Glomerular visceral epithelial cell (primary cell): Measurements from ENCODE around the gene PFN4.
"Not testable (repeated sequence)": the region's sequence is repeated elsewhere in the genome, so short reads cannot be mapped to it uniquely, and the experiment has no call there.

ENCODE experiments used
- DNase-seq: peaks from one replicate; pipeline ENCODE4 v3.0.0-alpha.2; 2016; ENCODE audit errors: extremely low spot score

PFN4 gene, protein sequence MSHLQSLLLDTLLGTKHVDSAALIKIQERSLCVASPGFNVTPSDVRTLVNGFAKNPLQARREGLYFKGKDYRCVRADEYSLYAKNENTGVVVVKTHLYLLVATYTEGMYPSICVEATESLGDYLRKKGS

DNA sequence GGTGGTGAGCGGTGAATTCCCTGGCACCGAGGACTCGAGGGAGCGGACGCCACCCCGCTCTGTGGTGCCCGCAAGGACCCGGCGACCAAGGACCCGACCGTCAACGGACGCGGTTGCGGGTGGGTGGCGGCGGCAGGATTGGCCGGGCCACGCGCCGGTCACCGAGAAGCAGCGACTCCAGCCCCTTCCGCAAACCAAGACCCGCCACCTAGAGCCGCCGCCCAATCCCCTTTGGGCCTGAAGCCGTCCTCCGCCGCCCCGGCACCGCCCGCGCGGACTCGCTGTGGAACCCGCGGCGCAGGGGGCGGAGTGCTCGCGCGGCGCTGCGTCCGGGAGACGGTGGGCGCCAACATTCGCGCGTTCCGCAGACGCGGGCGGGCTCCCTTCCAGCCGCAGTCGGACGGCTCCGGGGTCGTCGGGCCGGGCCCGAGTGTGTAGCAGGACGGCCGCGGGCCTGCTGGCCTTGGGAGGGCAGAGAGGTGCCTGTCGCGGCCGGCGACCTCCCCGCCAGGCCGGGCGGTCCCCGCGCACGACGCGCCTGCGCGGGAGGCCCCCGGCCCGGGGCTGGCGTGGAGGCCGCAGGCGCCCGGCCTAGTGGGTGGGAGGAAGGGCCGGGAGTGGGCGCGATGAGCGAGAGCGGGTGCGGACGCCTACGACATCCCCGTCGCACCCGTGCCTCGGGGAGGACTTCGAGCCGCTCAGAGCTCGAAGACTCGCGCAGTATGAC lies at the start of gene PFN4, which contains the start of gene FAM228B:
Gene PFN4, minus strand, starts transcription at position 140 of the 727 bp plus-strand sequence. CDS start 799 bp downstream, outside the sequence.
Gene FAM228B, plus strand, starts transcription at position 275 of the 727 bp plus-strand sequence. CDS start 893 bp downstream, outside the sequence.
- DNase-seq: peak; percentile 83

DNA sequence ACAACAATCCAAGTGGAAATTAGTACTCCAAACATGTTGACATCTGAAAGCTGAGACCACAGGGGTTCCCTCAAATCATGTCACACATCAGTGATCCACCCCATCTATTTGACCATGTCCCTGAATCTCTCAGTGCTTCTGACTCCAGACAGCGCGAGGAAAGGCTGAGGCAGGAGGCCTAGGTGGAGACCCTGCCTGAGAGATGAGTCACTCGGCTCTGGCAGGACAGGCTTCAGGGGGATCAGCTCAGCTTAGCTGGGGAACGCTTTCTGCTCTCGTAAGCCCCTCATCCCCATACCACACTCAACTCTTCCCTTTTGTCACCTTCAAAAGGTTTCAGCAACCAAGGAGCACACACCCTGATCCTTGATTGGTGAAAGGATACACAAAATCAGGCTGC lies 45.9 kb upstream of the PFN4 start:
- no peak for DNase-seq

DNA sequence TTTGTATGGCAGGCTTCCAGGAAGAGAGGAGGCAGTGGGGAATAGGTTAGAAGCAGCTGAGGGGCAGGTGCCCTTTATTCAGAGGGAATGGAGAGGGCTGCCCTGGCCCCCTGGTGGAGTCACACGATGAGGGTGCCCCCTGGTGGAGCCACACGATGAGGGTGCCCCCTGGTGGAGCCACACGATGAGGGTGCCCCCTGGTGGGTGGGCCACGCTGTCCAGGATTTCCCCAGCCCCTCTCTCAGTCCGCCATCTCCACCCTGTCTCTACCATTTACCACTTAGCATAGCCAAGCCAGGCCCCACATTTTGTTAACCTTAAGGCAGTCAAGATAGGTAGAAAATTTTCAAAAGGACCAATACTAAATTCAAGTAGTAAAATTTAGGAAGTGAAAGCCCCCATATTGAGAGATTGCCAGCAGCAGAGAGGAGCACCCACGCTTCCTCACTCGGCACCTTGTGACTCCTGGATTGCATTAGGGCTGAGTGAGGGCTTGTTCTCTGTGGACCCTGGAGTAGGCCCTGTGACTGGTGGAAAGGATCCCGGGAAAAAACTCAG lies 41.4 kb upstream of the PFN4 start:
- DNase-seq: peak; percentile 10

DNA sequence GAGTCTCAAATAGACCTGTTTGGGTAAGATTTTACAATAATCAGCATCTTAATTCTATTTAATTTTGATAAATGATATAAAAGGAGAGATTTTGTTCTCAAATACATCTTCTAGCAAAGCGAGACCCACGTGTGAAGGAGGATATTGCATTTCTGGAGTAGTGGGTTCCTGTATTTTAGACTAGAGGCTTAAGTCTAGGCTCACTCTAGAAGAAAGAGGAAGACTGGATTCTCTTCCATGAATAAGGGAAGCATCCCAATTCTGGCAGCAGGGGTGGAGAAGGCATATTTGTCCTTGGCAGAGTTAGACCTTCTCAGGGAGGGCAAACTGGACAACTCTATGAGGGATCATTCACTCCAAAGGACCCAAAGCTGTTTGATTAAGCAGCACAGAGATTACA lies 40.5 kb upstream of the PFN4 start:
- DNase-seq: no peak

DNA sequence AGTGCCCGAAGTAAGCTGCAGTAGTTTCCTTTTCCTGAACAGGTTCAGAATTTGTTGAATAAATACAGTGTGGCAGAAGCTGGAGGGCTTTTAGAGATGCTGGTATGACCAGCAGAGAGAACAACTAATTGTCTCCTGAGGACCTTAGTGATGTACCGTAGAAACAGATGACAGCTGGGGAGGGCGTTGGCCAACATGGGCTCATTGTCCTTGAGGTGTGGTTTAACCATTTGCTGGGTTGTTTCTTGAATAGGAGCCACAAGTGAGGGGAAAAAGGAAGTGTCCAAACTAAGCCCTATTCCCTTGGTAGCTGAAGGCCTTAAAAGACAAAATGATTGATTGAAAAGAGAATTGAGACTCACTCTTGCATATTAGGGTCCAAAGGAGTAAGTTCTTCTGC lies 40.1 kb upstream of the PFN4 start:
- no peak for DNase-seq

DNA sequence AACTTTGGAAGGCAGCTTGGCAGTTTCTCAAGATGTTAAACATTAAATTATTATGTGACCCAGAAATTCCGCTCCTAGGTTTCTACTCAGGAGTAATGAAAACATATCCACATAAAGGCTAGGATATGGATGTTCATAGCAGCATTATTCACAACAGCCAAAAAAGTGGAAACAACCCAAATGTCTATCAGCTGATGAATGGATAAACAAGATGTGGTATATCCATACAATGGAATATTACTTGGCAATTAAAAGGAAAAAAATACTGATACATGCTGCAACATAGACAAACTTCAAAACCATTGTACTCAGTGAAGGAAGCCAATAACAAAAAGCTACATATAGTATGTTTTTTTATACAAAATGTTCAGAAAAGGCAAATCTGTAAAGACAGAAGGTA lies 39.4 kb upstream of the PFN4 start:
- DNase-seq: no peak

DNA sequence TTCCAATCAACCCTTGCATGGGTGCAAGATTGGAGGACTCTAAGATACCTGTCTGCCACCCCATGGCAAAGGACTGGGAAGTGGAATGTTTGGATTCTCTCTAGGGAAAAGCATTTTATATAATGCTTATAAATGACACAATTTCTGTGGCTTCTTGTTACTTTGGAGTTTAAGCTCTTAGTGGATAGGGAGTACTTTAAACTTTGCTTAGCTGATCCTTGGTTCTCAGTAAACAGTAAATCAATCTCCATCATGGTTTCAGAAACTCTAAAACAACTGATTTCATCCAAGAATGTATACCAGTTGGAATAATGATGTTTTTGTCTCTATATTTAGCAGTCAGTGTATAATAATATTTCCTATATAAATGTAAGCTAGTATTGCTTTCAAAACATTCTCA lies 37.6 kb upstream of the PFN4 start:
- DNase-seq: no peak

DNA sequence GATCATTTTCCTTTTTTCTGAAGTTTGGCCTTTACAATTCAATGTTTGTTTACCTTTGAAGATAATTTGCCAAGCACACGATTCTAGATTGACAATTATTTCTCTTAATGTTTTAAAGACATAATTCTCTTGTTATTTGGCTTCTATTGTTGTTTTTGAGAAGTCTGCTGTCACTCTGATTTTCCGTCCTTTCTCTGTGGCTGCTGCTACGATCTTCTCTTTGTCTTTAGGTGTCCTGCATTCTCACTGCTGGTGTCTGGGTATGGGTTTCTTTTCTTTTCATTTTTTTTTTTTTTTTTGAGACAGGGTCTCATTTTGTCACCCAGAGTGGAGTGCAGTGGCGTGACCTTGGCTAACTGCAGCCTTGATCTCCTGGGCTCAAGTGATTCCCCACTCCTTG lies 36.6 kb upstream of the PFN4 start:
- no peak for DNase-seq

DNA sequence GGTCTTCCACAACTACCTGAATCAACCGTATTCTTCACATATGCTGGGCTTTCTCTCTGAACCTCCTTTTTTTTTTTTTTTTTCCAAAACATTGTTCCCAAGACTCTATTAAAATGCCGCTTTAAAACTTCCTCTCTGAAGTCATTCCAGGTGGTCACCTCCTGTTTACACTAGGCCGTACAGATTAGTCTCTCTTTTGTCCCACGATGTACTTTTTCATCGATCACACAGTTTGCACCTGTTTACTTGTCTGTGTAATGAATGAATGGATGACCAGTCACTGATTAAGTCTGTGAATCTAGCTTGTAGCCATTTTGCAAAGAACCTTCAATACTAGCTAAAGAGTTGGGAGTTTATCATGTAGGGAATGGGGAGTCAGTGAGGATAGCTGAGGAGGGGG lies 35.0 kb upstream of the PFN4 start:
- DNase-seq: no peak

DNA sequence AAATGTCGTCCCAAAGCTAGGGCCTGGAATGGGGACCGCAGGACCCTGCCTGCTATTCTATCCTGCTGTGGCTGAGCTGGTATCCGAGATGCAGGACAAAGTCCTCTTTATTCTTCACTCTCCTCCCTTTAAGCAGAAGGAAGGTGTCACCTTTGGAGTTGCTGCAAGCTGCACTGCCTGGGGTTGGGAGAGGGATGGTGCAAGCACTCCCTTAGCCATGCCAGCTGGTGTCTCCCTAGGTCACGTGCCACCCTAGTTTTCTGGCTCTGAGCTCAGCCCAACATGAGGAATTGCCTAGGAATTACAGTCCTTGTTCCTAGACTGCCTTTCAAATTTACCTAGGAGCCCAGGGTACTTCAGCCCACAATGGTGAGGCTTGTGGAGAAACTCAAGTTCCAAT lies 30.3 kb upstream of the PFN4 start:
- DNase-seq: no peak

DNA sequence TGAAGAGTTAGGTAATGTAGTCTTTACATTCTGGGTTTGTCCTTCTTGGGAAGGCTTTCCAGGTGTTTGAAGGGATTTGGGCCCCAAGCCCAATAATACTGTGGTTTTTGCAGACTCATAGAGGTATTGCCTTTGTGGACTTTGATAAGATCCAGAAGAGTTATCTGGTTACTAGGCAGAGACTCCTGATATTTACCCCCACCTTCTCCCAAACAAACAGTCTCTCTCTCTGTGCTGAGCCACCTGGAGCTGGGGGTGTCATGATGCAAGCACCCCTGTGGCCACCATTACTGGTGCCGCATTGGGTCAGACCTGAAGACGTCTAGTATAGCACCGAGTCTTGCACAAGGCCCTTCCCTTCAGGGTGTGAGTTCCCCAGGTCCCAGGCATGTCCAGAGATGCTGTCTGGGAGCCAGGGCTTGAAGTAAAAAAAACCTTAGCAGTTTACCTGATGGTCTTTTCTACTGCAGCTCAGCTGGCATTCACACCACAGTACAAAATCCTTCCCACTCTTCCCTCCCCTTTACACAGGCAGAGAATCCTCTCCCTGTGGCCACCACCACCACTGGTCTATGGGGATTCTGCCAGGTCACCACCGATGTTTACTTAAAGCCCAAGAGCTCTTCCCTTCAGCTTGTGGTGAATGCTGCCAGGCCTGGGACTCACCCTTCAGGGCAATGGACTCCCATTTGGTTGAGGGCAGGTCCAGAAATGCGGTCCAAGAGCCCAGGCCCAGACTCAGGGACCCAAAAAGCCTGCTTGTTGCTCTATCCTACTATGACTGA lies 29.5 kb upstream of the PFN4 start:
- DNase-seq: no peak

DNA sequence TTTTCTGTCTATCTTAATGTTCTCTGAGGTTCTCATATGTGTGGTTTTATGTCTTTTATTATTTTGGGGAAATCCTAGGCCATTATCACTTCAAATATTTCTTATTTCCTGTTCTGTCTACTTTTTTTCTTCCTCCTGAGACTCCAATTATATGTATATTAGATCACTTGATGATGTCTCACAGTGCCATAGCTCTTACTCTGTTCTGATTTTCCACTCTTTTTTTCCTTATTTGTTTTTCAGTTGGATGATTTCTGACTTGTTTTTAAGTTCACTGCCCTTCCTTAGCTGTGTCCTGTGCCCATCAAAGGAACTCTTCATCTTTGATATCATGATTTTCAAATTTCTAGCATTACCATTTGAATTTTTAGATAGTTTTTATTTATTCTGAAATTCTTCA lies 24.2 kb upstream of the PFN4 start:
- DNase-seq: no peak

DNA sequence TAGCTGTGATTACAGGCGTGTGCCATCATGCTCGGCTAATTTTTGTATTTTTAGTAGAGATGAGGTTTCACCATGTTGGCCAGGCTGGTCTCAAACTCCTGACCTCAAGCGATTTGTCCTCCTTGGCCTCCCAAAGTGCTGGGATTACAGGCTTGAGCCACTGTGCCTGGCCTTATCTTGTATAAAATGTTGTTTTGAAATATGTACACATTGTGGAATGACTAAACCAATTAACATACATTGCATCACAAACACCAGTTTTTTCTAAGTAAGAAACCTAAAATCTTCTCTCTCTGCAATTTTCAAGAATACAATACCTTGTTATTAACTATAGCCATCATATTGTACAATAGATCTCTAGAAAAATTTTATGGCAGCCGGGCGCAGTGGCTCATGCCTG lies 17.2 kb upstream of the PFN4 start:
- not testable (repeated sequence) for DNase-seq

DNA sequence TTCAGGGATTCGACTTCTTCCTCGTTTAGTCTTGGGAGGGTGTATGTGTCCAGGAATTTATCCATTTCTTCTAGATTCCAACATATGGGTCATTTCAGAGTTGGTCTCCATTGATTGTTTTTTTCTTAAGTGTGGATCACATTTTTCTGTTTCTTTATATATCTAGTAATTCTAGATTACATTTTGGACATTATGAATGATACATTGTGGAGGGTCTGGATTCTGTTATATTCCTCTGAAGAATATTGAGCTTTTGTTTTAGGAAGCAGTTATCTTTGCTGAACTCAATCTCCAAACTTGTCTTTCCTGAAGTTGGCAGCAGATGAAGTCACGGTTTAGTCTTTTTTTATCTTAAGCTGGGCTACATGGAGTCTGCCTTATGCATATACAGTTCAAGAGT lies 9.4 kb upstream of the PFN4 start:
- no peak for DNase-seq

DNA sequence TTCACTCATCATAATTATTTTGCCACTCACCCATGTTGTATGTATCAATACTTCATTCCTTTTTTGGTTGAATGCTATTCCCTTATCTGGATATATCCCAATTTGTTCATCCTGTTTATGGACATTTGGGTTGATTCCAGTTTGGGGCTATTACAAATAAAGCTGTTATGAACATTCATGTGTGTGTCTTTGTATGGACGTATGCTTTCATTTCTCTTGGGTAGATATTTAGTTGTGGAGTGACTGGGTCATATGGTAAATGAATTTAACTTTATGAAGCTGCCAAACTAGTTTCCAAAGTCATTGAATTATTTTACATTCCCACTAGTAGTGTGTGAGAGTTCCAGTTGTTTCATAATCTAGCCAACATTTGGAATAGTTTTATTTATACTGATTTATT lies 2.8 kb upstream of the PFN4 start:
- no peak for DNase-seq

DNA sequence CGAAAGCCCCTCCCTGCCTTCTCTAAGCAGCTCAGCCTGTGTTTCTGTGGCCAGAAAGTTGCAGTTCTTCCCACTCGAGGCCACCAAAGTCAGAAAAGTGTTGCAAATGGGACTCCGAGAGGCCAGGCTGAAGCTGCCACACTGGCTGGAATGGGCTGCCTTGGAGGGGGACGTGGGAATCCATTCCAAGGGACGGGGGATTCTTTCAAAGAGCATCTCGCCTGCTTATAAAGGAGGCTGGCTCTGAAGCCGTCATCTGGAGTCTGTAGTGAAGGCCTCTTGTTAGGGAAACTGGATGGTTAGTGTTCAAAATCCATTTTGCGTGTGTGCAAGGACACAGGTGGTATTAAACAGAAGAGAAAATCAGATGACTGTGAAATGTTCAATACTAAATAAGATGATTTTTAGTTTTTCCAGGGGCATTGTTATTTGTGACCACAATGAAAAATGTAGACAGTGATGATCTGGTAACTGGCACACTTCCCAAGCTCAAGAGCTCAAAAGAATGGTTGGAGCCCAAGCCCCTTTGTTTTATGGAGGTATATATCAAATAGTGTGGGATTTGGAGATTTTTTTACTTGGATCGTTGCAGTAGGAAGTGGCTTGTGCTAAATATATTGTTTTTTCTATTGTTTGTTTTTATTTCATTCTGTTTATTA lies 917 bp upstream of the PFN4 start:
- peak; percentile 17 for DNase-seq

DNA sequence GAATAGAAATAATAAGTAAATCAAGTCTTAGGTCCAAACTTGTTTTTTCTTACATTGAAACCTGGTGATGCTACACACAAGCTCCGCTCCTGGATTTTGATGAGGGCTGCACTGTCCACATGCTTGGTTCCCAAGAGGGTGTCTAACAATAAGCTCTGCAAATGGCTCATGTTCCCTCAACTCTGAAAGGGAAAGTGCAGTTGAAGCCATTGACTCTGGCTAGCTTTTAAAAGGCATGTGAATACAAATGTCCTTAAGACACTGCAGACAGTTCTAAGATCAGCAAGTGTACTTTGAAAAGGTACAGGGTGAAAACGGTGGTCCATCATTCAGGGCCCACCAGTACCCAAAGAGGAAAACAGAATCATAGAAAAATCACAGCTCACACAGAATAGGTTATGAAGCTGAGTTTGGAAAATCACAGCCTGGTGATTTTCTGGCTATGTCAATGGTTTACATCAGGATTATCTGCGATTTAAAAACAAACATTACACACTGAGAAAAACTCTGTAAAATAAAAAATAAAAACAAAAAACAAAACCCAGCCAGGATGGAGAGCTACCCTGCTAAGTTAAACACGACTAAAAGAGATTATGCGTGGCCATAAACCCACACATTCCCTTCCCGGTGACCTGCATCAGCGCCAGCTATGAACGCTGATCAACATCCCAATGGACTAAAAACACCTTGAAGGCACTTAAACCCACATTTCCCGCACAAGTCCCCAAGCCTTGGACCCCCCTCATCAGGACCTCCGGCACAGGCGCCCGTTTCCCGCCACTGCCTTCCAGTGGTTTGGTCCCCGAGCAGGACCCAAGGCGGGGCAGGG lies 554 bp downstream of the PFN4 start:
- DNase-seq: no peak

DNA sequence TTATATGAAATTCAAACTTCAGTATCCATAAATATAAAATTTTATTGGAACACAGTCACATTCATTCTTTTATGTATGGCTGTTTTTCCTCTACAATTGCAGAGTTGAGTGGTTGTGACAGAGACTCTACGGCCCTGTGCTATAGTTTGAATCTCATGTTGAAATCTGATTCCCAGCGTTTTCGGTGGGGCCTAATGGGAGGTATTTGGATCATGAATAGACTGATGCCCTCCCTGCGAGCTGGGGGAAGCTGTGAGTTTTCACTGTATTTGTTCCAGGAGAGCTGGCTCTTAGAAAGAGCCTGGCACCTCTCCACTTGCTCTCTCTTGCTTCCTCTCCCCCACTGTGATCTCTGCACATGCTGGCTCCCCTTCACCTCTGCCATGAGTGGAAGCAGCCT lies 1.7 kb downstream of the PFN4 start:
- no peak for DNase-seq

DNA sequence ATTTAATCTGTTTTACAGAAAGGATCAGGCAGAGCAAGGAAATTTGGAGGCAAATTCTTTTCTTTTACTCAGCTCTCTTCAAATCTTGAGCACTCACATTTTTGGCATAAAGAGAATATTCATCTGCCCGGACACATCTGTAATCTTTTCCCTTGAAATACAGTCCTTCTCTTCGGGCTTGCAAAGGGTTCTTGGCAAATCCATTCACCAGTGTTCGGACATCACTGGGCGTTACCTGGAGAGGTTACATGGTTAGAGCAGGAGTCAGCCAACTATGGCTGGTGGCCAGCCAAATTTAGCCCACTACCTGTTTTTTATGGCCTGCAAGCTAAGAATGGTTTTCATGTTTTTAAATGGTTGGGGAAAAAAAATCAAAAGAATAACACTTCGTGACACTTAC lies 2.1 kb downstream of the PFN4 start:
- DNase-seq: no peak

DNA sequence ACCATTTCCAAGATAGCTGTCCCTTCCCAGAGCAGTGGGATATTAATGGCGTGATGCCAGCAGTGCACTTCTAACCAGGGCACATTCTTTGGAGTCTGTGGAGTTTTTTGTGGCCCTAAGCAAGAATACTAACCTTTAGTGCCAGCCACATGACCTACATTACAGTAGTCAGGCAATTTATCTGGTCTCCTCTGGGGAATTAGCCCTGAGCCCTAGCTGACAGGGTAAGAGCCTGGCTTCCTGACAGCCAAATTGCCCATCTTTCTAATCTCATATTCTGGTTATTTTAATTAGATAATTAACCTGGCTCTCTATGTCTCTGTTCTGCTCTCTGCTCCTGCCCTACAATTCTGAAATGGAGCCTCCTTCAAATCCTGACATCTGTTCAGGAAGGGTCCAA lies 5.2 kb downstream of the PFN4 start:
- no peak for DNase-seq

DNA sequence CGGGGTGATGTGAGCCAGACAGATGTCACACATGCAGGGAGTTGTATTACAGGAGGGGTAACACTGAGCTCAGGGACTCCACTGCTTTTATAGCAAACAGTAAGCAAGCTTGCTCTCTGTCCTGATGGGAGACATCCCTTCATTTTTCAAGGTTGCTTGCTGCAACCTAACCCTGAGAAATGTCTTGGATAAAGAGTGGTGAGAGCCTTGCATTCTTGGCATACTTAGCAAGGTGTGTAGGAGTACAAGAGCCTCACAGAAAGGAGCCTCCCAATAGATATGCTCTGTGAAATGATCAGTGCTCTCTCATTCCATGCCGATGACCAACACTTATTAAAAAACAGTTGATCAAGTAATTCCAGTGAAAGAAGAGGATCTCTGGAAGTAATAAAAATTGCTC lies 8.1 kb downstream of the PFN4 start:
- no peak for DNase-seq
